Fibroblast of lung (primary cell): ENCODE data around the gene CRADD.

Source experiments
- CTCF ChIP-seq, 2 donors: IDR thresholded peaks in 1 of 2; conservative IDR thresholded peaks in 1 of 2; 1 replicate in 1 of 2; 2 replicates in 1 of 2; pipeline ENCODE4 v1.5.1; 2011 to 2012; ENCODE audit warnings: low read length in 2 of 2, control low read depth in 1 of 2, inconsistent platforms in 1 of 2, low read depth in 1 of 2, mild to moderate bottlenecking in 1 of 2
- EZH2 ChIP-seq: IDR thresholded peaks from 2 replicates; pipeline ENCODE4 v1.5.1; 2012; ENCODE audit warnings: low read length, control low read depth, mild to moderate bottlenecking; ENCODE audit errors: missing control alignments

- TF ChIP-seq EZH2, result no peak
- TF ChIP-seq CTCF (conservative IDR thresholded peaks at IDR 0.05 in 1 of 2, IDR thresholded peaks at IDR 0.05 in 1 of 2; ENCODE audit: low read depth in 1 of 2, low read length in 2 of 2), result no peak
Measured at GRCh38 chr12:93638095-93638494, 39.1 kb upstream of the CRADD start.
